ENCODE measurements around the gene FOXP1.

Gene FOXP1

GRCh38 chr3:71251156-71251775 lies 332.3 kb downstream of the FOXP1 start:
- Histone ChIP-seq H3K9me3 (ENCODE audit: control insufficient read depth, low read length) (no peaks in the 10 kb centered on the region), H3K27me3 (ENCODE audit: control insufficient read depth, insufficient read depth, low read length) (no peaks in the 10 kb centered on the region), H3K36me3 (ENCODE audit: control insufficient read depth, insufficient read depth, low read length) (no peaks in the 10 kb centered on the region), H3K4me1 (ENCODE audit: control insufficient read depth, insufficient read depth, low read length) (peaks cover 31% of the 10 kb centered on the region), H3K9ac (ENCODE audit: low read length) (no peak overlapping the region), H3K4me3 (ENCODE audit: low read length) (no peak overlapping the region)

GRCh38 chr3:71250026-71250425 lies 333.5 kb downstream of the FOXP1 start:
- H3K36me3 ChIP-seq (ENCODE audit: control insufficient read depth, insufficient read depth, low read length): no peaks in the 10 kb centered on the region
- peaks cover 35% of the 10 kb centered on the region for H3K4me1 ChIP-seq (ENCODE audit: control insufficient read depth, insufficient read depth, low read length)
- H3K9ac ChIP-seq (ENCODE audit: low read length): no peak overlapping the region
- H3K9me3 ChIP-seq (ENCODE audit: control insufficient read depth, low read length): no peaks in the 10 kb centered on the region
- no peaks in the 10 kb centered on the region for H3K27me3 ChIP-seq (ENCODE audit: control insufficient read depth, insufficient read depth, low read length)
- H3K4me3 ChIP-seq (ENCODE audit: low read length): no peak overlapping the region

GRCh38 chr3:71247958-71248335 lies 335.6 kb downstream of the FOXP1 start:
- H3K4me1 ChIP-seq (ENCODE audit: control insufficient read depth, insufficient read depth, low read length): peaks cover 38% of the 10 kb centered on the region
- no peak overlapping the region for H3K9ac ChIP-seq (ENCODE audit: low read length)
- no peaks in the 10 kb centered on the region for H3K27me3 ChIP-seq (ENCODE audit: control insufficient read depth, insufficient read depth, low read length)

GRCh38 chr3:71247221-71247957 lies 336.1 kb downstream of the FOXP1 start:
- Histone ChIP-seq H3K9me3 (ENCODE audit: control insufficient read depth, low read length) (no peaks in the 10 kb centered on the region), H3K4me3 (ENCODE audit: low read length) (no peak overlapping the region), H3K27me3 (ENCODE audit: control insufficient read depth, insufficient read depth, low read length) (no peaks in the 10 kb centered on the region), H3K4me1 (ENCODE audit: control insufficient read depth, insufficient read depth, low read length) (peaks cover 38% of the 10 kb centered on the region), H3K36me3 (ENCODE audit: control insufficient read depth, insufficient read depth, low read length) (no peaks in the 10 kb centered on the region), H3K9ac (ENCODE audit: low read length) (no peak overlapping the region)

More at GRCh38 chr3:71247958-71248335, 335.6 kb downstream of the FOXP1 start:
- H3K9me3 ChIP-seq (ENCODE audit: control insufficient read depth, low read length): no peaks in the 10 kb centered on the region
- no peaks in the 10 kb centered on the region for H3K36me3 ChIP-seq (ENCODE audit: control insufficient read depth, insufficient read depth, low read length)
- H3K4me3 ChIP-seq (ENCODE audit: low read length): no peak overlapping the region

GRCh38 chr3:71245971-71246880 lies 337.3 kb downstream of the FOXP1 start:
- H3K4me1 ChIP-seq (ENCODE audit: control insufficient read depth, insufficient read depth, low read length): peaks cover 38% of the 10 kb centered on the region
- no peaks in the 10 kb centered on the region for H3K27me3 ChIP-seq (ENCODE audit: control insufficient read depth, insufficient read depth, low read length)
- H3K9ac ChIP-seq (ENCODE audit: low read length): peak overlapping the region; percentile 55
- no peaks in the 10 kb centered on the region for H3K36me3 ChIP-seq (ENCODE audit: control insufficient read depth, insufficient read depth, low read length)
- H3K9me3 ChIP-seq (ENCODE audit: control insufficient read depth, low read length): no peaks in the 10 kb centered on the region
- H3K4me3 ChIP-seq (ENCODE audit: low read length): no peak overlapping the region

- H3K9ac ChIP-seq (ENCODE audit: low read length): peak overlapping the region; percentile 11
- no peaks in the 10 kb centered on the region for H3K27me3 ChIP-seq (ENCODE audit: control insufficient read depth, insufficient read depth, low read length)
- H3K9me3 ChIP-seq (ENCODE audit: control insufficient read depth, low read length): no peaks in the 10 kb centered on the region
- H3K4me3 ChIP-seq (ENCODE audit: low read length): no peak overlapping the region
- peaks cover 38% of the 10 kb centered on the region for H3K4me1 ChIP-seq (ENCODE audit: control insufficient read depth, insufficient read depth, low read length)
- H3K36me3 ChIP-seq (ENCODE audit: control insufficient read depth, insufficient read depth, low read length): no peaks in the 10 kb centered on the region
Observed at GRCh38 chr3:71244826-71245488, 338.6 kb downstream of the FOXP1 start.

- H3K9ac ChIP-seq (ENCODE audit: low read length): peak overlapping the region; percentile 11
- peaks cover 33% of the 10 kb centered on the region for H3K4me1 ChIP-seq (ENCODE audit: control insufficient read depth, insufficient read depth, low read length)
- H3K27me3 ChIP-seq (ENCODE audit: control insufficient read depth, insufficient read depth, low read length): no peaks in the 10 kb centered on the region
- H3K9me3 ChIP-seq (ENCODE audit: control insufficient read depth, low read length): no peaks in the 10 kb centered on the region
- no peaks in the 10 kb centered on the region for H3K36me3 ChIP-seq (ENCODE audit: control insufficient read depth, insufficient read depth, low read length)
- no peak overlapping the region for H3K4me3 ChIP-seq (ENCODE audit: low read length)
Observed at GRCh38 chr3:71244153-71244825, 339.2 kb downstream of the FOXP1 start.

GRCh38 chr3:71243229-71243628 lies 340.3 kb downstream of the FOXP1 start:
- Histone ChIP-seq H3K4me3 (ENCODE audit: low read length) (no peak overlapping the region), H3K36me3 (ENCODE audit: control insufficient read depth, insufficient read depth, low read length) (no peaks in the 10 kb centered on the region), H3K9me3 (ENCODE audit: control insufficient read depth, low read length) (no peaks in the 10 kb centered on the region), H3K27me3 (ENCODE audit: control insufficient read depth, insufficient read depth, low read length) (no peaks in the 10 kb centered on the region), H3K9ac (ENCODE audit: low read length) (no peak overlapping the region), H3K4me1 (ENCODE audit: control insufficient read depth, insufficient read depth, low read length) (peaks cover 29% of the 10 kb centered on the region)

GRCh38 chr3:71241981-71242560 lies 341.5 kb downstream of the FOXP1 start:
- H3K4me1 ChIP-seq (ENCODE audit: control insufficient read depth, insufficient read depth, low read length): peaks cover 38% of the 10 kb centered on the region
- H3K4me3 ChIP-seq (ENCODE audit: low read length): no peak overlapping the region
- no peak overlapping the region for H3K9ac ChIP-seq (ENCODE audit: low read length)
- H3K36me3 ChIP-seq (ENCODE audit: control insufficient read depth, insufficient read depth, low read length): no peaks in the 10 kb centered on the region
- H3K9me3 ChIP-seq (ENCODE audit: control insufficient read depth, low read length): no peaks in the 10 kb centered on the region
- no peaks in the 10 kb centered on the region for H3K27me3 ChIP-seq (ENCODE audit: control insufficient read depth, insufficient read depth, low read length)

- Histone ChIP-seq H3K4me1 (ENCODE audit: control insufficient read depth, insufficient read depth, low read length) (peaks cover 31% of the 10 kb centered on the region), H3K9me3 (ENCODE audit: control insufficient read depth, low read length) (no peaks in the 10 kb centered on the region), H3K27me3 (ENCODE audit: control insufficient read depth, insufficient read depth, low read length) (no peaks in the 10 kb centered on the region), H3K36me3 (ENCODE audit: control insufficient read depth, insufficient read depth, low read length) (no peaks in the 10 kb centered on the region), H3K9ac (ENCODE audit: low read length) (no peak overlapping the region), H3K4me3 (ENCODE audit: low read length) (no peak overlapping the region)
Observed at GRCh38 chr3:71241246-71241901, 342.2 kb downstream of the FOXP1 start.

GRCh38 chr3:71240034-71240433 lies 343.5 kb downstream of the FOXP1 start:
- H3K4me1 ChIP-seq (ENCODE audit: control insufficient read depth, insufficient read depth, low read length): peaks cover 22% of the 10 kb centered on the region
- no peak overlapping the region for H3K9ac ChIP-seq (ENCODE audit: low read length)
- H3K4me3 ChIP-seq (ENCODE audit: low read length): no peak overlapping the region

More at GRCh38 chr3:71240034-71240433, 343.5 kb downstream of the FOXP1 start:
- Histone ChIP-seq H3K9me3 (ENCODE audit: control insufficient read depth, low read length) (no peaks in the 10 kb centered on the region), H3K36me3 (ENCODE audit: control insufficient read depth, insufficient read depth, low read length) (no peaks in the 10 kb centered on the region), H3K27me3 (ENCODE audit: control insufficient read depth, insufficient read depth, low read length) (no peaks in the 10 kb centered on the region)
